ENCODE data around the gene SLC2A1. TPM values are rescaled to one million over a fixed set of nuclear protein-coding genes. Genes with fewer than 3 reads are reported as not detected.

SLC2A1 gene
- total RNA-seq, 1 donor from 2014 or later, result 511 TPM

DNA sequence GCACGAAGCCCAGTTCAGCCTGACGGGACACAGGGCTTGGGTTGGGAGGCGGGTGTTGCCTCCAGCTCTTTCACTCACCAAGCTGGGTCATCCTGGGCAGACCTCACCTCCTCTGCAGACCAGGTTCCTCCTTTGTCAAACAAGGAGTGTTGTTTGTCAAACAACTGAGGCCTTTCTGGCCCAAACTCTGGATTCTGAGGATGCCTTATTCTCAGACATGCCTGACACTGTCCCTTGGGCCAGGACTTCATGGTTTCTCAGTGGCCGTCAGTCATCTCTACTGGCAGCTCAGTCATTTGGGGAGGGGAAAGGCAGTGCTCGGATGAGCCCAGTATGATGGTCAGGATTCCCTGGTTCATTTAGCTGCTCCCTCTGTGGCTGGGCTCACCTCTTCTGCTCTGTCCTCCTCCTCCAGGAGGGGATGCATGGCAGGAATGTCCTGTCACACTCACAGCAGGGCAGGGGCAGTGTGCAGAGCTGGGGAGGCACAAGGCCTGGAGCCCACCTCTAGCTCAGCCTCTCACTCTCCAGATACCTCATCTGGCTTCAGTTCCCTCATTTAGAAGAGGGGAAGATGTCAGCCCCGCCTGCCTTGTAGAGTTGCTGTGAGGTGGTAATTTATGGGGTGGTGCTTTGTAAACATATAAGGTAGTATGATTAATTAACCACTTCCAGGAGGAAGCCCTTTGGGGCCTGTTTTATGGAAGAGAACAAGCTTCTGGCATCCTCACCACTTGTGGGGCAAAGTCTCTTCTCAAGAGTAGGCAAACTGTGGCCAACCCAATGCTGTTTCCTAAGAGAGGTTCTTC lies 20.6 kb downstream of the SLC2A1 start:
- peaks cover 63% of the 10 kb centered on the region for H3K4me1 Mint-ChIP-seq (ENCODE audit: unreplicated experiment)
- H3K9me3 Mint-ChIP-seq (ENCODE audit: unreplicated experiment), result no peaks in the 10 kb centered on the region
- peaks cover 77% of the 10 kb centered on the region for H3K36me3 Mint-ChIP-seq (ENCODE audit: low read depth, unreplicated experiment)
- H3K27ac Mint-ChIP-seq (ENCODE audit: unreplicated experiment), result peak overlapping the region; percentile 45
- peak overlapping the region; percentile 79 for H3K4me3 Mint-ChIP-seq (ENCODE audit: unreplicated experiment)
- peaks cover 23% of the 10 kb centered on the region for H3K27me3 Mint-ChIP-seq (ENCODE audit: unreplicated experiment)
- TF ChIP-seq, protein P1, sequence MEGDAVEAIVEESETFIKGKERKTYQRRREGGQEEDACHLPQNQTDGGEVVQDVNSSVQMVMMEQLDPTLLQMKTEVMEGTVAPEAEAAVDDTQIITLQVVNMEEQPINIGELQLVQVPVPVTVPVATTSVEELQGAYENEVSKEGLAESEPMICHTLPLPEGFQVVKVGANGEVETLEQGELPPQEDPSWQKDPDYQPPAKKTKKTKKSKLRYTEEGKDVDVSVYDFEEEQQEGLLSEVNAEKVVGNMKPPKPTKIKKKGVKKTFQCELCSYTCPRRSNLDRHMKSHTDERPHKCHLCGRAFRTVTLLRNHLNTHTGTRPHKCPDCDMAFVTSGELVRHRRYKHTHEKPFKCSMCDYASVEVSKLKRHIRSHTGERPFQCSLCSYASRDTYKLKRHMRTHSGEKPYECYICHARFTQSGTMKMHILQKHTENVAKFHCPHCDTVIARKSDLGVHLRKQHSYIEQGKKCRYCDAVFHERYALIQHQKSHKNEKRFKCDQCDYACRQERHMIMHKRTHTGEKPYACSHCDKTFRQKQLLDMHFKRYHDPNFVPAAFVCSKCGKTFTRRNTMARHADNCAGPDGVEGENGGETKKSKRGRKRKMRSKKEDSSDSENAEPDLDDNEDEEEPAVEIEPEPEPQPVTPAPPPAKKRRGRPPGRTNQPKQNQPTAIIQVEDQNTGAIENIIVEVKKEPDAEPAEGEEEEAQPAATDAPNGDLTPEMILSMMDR (IDR thresholded peaks at IDR 0.05; ENCODE audit: unreplicated experiment), result no peak
- no peak for DNase-seq (ENCODE audit: low spot score)

DNA sequence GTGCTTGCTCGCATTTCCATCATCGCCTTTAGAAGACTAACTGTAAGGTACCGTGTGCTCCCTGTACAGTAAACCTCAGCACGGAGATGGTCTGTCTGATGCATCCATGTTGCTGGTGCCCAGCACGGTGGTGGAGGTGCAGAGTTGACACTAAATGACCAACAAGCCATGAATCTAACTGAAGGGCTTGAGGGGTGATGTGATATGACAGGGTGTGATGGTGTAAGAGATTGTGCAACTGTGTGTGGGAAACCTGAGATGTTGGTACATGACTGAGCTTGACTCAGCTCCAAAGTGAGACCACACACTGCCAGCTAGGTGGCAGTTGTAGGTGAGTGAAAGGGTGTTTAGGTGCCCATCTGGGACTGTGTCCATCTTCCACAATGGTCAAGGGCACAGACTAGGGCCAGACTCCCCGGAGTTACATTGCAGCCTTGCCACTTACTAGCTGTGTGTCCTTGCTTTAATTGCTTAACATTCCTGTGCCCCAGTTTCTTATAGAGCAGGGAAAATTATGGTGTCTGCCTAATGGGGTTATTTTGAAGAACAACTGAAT lies 21.4 kb downstream of the SLC2A1 start:
- H3K9me3 Mint-ChIP-seq (ENCODE audit: unreplicated experiment), result no peaks in the 10 kb centered on the region
- peak overlapping the region; percentile 79 for H3K4me3 Mint-ChIP-seq (ENCODE audit: unreplicated experiment)
- TF ChIP-seq, protein P1 (IDR thresholded peaks at IDR 0.05; ENCODE audit: unreplicated experiment), result no peak
- H3K27me3 Mint-ChIP-seq (ENCODE audit: unreplicated experiment), result peaks cover 24% of the 10 kb centered on the region
- no peak for DNase-seq (ENCODE audit: low spot score)
- peaks cover 73% of the 10 kb centered on the region for H3K36me3 Mint-ChIP-seq (ENCODE audit: low read depth, unreplicated experiment)
- peaks cover 63% of the 10 kb centered on the region for H3K4me1 Mint-ChIP-seq (ENCODE audit: unreplicated experiment)
- peak overlapping the region; percentile 45 for H3K27ac Mint-ChIP-seq (ENCODE audit: unreplicated experiment)

DNA sequence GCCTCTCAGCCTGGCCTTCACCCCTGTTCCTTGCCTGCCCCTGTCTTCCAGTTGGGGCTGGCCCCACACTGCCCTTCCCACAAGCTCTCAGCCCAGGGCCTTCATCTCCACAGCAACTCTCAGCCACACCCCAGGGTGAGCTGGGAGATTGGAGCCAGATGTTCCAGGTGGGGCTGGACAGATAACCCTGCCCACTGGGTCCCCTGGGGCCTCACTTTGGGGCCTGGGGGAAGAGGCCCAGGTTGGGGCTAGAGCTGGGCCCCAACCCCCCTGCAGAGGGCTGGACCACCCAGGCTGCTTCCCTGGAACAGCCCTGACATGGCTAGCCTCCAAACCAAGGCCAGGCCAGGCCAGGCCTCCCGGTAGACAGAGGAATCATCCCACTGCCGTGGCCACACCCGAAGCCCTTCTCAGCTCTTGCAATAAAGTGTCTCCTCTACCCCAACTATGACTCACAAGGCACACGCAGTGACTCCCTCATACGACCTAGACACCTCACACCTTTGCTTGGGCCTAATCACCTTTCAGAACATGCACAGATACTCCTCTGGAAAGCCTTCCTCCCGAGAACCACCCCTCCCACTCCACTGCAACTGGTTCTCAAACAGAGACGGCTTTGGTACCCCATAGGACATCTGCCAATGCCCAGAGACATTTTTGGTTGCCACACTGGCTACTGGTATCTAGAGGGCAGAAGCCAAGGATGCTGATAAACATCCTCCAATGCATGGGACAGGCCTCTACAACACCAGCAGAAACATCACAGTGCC lies 22.2 kb downstream of the SLC2A1 start:
- peaks cover 60% of the 10 kb centered on the region for H3K4me1 Mint-ChIP-seq (ENCODE audit: unreplicated experiment)
- peak overlapping the region; percentile 9 for H3K27ac Mint-ChIP-seq (ENCODE audit: unreplicated experiment)
- TF ChIP-seq, protein P1 (IDR thresholded peaks at IDR 0.05; ENCODE audit: unreplicated experiment), result no peak
- H3K4me3 Mint-ChIP-seq (ENCODE audit: unreplicated experiment), result peak overlapping the region; percentile 39
- no peak for DNase-seq (ENCODE audit: low spot score)
- H3K27me3 Mint-ChIP-seq (ENCODE audit: unreplicated experiment), result peaks cover 24% of the 10 kb centered on the region
- no peaks in the 10 kb centered on the region for H3K9me3 Mint-ChIP-seq (ENCODE audit: unreplicated experiment)
- H3K36me3 Mint-ChIP-seq (ENCODE audit: low read depth, unreplicated experiment), result peaks cover 67% of the 10 kb centered on the region

DNA sequence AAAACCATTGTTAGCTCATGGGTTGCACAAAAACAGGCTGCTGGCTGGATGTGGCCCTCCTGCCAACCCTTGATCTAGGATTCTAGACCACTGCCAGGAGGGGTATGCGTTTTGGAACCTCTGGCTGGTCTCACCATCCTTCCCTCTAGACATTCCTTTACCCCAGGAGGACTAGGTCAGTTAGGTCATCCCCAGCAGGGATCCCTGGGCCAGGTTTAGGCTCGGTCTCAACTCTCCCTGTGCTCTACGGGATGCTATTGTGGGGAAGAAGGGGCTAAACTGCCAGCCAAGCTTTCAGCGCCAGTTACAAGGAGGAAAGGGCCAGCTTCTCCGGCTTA lies 22.7 kb downstream of the SLC2A1 start:
- Mint-ChIP-seq H3K4me3 (ENCODE audit: unreplicated experiment) (no peak overlapping the region), H3K27me3 (ENCODE audit: unreplicated experiment) (peaks cover 24% of the 10 kb centered on the region), H3K27ac (ENCODE audit: unreplicated experiment) (no peak overlapping the region), H3K9me3 (ENCODE audit: unreplicated experiment) (no peaks in the 10 kb centered on the region), H3K36me3 (ENCODE audit: low read depth, unreplicated experiment) (peaks cover 66% of the 10 kb centered on the region), H3K4me1 (ENCODE audit: unreplicated experiment) (peaks cover 59% of the 10 kb centered on the region)
- TF ChIP-seq, protein P1 (IDR thresholded peaks at IDR 0.05; ENCODE audit: unreplicated experiment), result no peak
- no peak for DNase-seq (ENCODE audit: low spot score)

Measured in endothelial cell (in vitro differentiated cells).